Fibroblast of lung (primary cell): Measurements from ENCODE around the gene RYR2.

Source experiments
- EZH2 ChIP-seq: IDR thresholded peaks from 2 replicates; pipeline ENCODE4 v1.5.1; 2012; ENCODE audit warnings: low read length, control low read depth, mild to moderate bottlenecking; ENCODE audit errors: missing control alignments
- TF ChIP-seq, protein P1 (sequence below), 2 donors: IDR thresholded peaks in 1 of 2; conservative IDR thresholded peaks in 1 of 2; 1 replicate in 1 of 2; 2 replicates in 1 of 2; pipeline ENCODE4 v1.5.1; 2011 to 2012; ENCODE audit warnings: low read length in 2 of 2, control low read depth in 1 of 2, inconsistent platforms in 1 of 2, low read depth in 1 of 2, mild to moderate bottlenecking in 1 of 2

DNA sequence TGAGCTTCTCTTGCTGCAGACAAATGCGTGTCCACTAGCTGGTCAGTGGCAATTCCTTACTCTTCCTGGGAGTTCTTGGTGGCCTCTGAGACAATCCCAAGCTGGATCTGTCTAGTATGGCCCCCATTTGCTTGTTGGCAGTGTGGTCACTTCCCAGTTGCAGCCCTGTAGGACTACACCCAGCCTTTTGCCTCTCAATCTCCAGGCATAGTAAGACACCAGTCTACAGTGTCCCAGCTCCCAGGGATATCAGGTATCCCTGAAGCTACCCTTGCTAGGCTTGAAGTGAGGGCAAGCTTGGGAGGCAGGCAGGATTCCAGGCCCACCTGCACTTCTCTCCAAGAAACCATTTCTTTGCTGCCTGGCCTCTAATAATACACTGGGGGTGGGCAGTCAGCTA lies 316.6 kb downstream of the RYR2 start:
- TF ChIP-seq, protein P1, sequence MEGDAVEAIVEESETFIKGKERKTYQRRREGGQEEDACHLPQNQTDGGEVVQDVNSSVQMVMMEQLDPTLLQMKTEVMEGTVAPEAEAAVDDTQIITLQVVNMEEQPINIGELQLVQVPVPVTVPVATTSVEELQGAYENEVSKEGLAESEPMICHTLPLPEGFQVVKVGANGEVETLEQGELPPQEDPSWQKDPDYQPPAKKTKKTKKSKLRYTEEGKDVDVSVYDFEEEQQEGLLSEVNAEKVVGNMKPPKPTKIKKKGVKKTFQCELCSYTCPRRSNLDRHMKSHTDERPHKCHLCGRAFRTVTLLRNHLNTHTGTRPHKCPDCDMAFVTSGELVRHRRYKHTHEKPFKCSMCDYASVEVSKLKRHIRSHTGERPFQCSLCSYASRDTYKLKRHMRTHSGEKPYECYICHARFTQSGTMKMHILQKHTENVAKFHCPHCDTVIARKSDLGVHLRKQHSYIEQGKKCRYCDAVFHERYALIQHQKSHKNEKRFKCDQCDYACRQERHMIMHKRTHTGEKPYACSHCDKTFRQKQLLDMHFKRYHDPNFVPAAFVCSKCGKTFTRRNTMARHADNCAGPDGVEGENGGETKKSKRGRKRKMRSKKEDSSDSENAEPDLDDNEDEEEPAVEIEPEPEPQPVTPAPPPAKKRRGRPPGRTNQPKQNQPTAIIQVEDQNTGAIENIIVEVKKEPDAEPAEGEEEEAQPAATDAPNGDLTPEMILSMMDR (conservative IDR thresholded peaks at IDR 0.05 in 1 of 2, IDR thresholded peaks at IDR 0.05 in 1 of 2; ENCODE audit: low read depth in 1 of 2, low read length in 2 of 2): no peak
- TF ChIP-seq EZH2: no peak
